Caco-2 (cell line): ENCODE measurements around the gene LHX3. TPM values are rescaled to one million over a fixed set of nuclear protein-coding genes. Genes with fewer than 3 reads are reported as not detected.

ENCODE experiments used
- BruUV-seq: library from RNA; stranded (reverse); fragments of 400-500 nt; replicated peaks from 2 replicates; lab custom pipeline; 2021; lab: Mats Ljungman, UMichigan
- CTCF ChIA-PET: fragments of 300-600 bp; sonication (Branson Sonifier 250); formaldehyde crosslinking; loops from one replicate; lab custom pipeline; 2022; ENCODE audit warnings: antibody characterized with exemption; lab: Charles Lee
- POLR2A ChIA-PET: fragments of 300-600 bp; sonication (Branson Sonifier 250); formaldehyde crosslinking; loops from one replicate; lab custom pipeline; 2022; ENCODE audit warnings: antibody characterized with exemption; lab: Charles Lee
- DNase-seq, 2 experiments: peaks; one replicate each; pipeline versions ENCODE4 v3.0.0 to v3.0.0-alpha.2; 2020 to 2022
- H3K27me3 ChIP-seq: replicated peaks from 2 replicates; pipeline ENCODE4 v1.6.0; 2011; ENCODE audit warnings: low read length; ENCODE audit not compliant: control insufficient read depth, insufficient read depth
- H3K36me3 ChIP-seq: 2 replicates; pipeline ENCODE4 v1.5.1; 2011; ENCODE audit warnings: low read length; ENCODE audit not compliant: control insufficient read depth, insufficient read depth
- H3K4me1 ChIP-seq: fragments of 250-450 bp; sonication (Bioruptor Pico); 2 replicates; pipeline ENCODE4 v1.5.1; 2020; ENCODE audit warnings: mild to moderate bottlenecking
- H3K4me3 ChIP-seq: 2 replicates; pipeline ENCODE4 v1.5.1; 2011; ENCODE audit warnings: low read depth, mild to moderate bottlenecking, control low read depth, low read length
- H3K9me3 ChIP-seq: fragments of 250-450 bp; sonication (Bioruptor Pico); 2 replicates; pipeline ENCODE4 v1.5.1; 2020; ENCODE audit warnings: mild to moderate bottlenecking, moderate library complexity
- H3K27ac Mint-ChIP-seq: one replicate; pipeline ENCODE4 v1.8.0; 2022; ENCODE audit warnings: mixed read lengths; ENCODE audit not compliant: unreplicated experiment
- H3K27me3 Mint-ChIP-seq: one replicate; pipeline ENCODE4 v1.8.0; 2022; ENCODE audit warnings: mixed read lengths; ENCODE audit not compliant: insufficient read depth, unreplicated experiment
- H3K36me3 Mint-ChIP-seq: one replicate; pipeline ENCODE4 v1.8.0; 2022; ENCODE audit warnings: mild to moderate bottlenecking, mixed read lengths; ENCODE audit not compliant: insufficient read depth, unreplicated experiment
- H3K4me1 Mint-ChIP-seq: one replicate; pipeline ENCODE4 v1.8.0; 2022; ENCODE audit warnings: low read depth, mixed read lengths; ENCODE audit not compliant: unreplicated experiment
- H3K4me3 Mint-ChIP-seq: one replicate; pipeline ENCODE4 v1.8.0; 2022; ENCODE audit warnings: mild to moderate bottlenecking, moderate library complexity, mixed read lengths; ENCODE audit not compliant: unreplicated experiment
- H3K9me3 Mint-ChIP-seq: one replicate; pipeline ENCODE4 v1.8.0; 2022; ENCODE audit warnings: mixed read lengths; ENCODE audit not compliant: unreplicated experiment
- intact Hi-C: fragments of 100-400 bp; cut with micrococcal nuclease; formaldehyde crosslinking; loops from one replicate; pipeline ENCODE4 v1.10.0; 2022; ENCODE audit not compliant: unreplicated experiment
- total RNA-seq: library from RNA; stranded (reverse); gene quantifications from 2 replicates; pipeline ENCODE4 v1.2.3, GENCODE V29; 2022
- TF ChIP-seq, protein P1 (sequence below), 2 experiments: fragments of 200-600 bp in 1 of 2; IDR thresholded peaks; 1 replicate in 1 of 2; 2 replicates in 1 of 2; pipeline versions ENCODE4 v1.5.1 to v1.8.0; 2011 to 2022; ENCODE audit warnings: antibody characterized with exemption in 1 of 2, control low read depth in 1 of 2, inconsistent platforms in 1 of 2, low read depth in 1 of 2, low read length in 1 of 2, mild to moderate bottlenecking in 1 of 2, moderate library complexity in 1 of 2; ENCODE audit not compliant: insufficient read depth in 1 of 2, severe bottlenecking in 1 of 2, unreplicated experiment in 1 of 2

The LHX3 gene
- total RNA-seq, 1 experiment from 2014 or later = 1.2 TPM

DNA sequence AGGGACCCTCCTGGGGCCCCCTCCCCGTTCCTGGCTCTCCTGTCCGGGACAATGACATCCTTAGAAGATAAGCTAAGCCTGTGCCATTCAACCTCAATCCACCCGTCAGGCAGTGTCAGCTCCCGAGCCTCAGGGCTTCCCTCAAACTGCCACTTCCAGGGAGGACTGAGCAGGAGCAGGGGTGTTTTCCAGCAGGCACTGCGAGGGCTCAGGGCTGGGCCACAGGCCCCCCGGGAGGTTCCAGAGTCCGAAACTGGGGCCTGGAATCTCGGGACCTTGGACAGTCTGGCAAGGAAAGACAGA is 26.2 kb downstream of the LHX3 start:
- DNase-seq = no peak
- peaks cover 7% of the 10 kb centered on the region for H3K4me1 Mint-ChIP-seq
- no peaks in the 10 kb centered on the region for H3K9me3 ChIP-seq
- ChIA-PET POLR2A (no interaction called here), CTCF (interaction anchor here (1.0 kb wide), 1 partner anchor 622 kb away, joined by 6 read pairs; no protein-coding TSS in a partner anchor)
- 0 out of 2 replicates have a peak, but pooled peaks cover 10% of the 10 kb centered on the region for H3K4me1 ChIP-seq
- intact Hi-C loops = loop anchor here (10.0 kb wide), 1 partner anchor 46 kb away; no protein-coding TSS in a partner anchor
- no peaks in the 10 kb centered on the region for H3K36me3 ChIP-seq
- TF ChIP-seq, protein P1, sequence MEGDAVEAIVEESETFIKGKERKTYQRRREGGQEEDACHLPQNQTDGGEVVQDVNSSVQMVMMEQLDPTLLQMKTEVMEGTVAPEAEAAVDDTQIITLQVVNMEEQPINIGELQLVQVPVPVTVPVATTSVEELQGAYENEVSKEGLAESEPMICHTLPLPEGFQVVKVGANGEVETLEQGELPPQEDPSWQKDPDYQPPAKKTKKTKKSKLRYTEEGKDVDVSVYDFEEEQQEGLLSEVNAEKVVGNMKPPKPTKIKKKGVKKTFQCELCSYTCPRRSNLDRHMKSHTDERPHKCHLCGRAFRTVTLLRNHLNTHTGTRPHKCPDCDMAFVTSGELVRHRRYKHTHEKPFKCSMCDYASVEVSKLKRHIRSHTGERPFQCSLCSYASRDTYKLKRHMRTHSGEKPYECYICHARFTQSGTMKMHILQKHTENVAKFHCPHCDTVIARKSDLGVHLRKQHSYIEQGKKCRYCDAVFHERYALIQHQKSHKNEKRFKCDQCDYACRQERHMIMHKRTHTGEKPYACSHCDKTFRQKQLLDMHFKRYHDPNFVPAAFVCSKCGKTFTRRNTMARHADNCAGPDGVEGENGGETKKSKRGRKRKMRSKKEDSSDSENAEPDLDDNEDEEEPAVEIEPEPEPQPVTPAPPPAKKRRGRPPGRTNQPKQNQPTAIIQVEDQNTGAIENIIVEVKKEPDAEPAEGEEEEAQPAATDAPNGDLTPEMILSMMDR (IDR thresholded peaks at IDR 0.05; ENCODE audit: insufficient read depth in 1 of 2, low read depth in 1 of 2, low read length in 1 of 2, severe bottlenecking in 1 of 2, unreplicated experiment in 1 of 2) = no peak
- H3K36me3 Mint-ChIP-seq = no peaks in the 10 kb centered on the region
- H3K9me3 Mint-ChIP-seq = no peaks in the 10 kb centered on the region
- H3K27me3 ChIP-seq = no peaks in the 10 kb centered on the region
- no peaks in the 10 kb centered on the region for H3K27me3 Mint-ChIP-seq
- no peak overlapping the region for H3K4me3 Mint-ChIP-seq
- no TSS peak for BruUV-seq
- peak overlapping the region; percentile 19 for H3K27ac Mint-ChIP-seq
- no peak overlapping the region for H3K4me3 ChIP-seq

DNA sequence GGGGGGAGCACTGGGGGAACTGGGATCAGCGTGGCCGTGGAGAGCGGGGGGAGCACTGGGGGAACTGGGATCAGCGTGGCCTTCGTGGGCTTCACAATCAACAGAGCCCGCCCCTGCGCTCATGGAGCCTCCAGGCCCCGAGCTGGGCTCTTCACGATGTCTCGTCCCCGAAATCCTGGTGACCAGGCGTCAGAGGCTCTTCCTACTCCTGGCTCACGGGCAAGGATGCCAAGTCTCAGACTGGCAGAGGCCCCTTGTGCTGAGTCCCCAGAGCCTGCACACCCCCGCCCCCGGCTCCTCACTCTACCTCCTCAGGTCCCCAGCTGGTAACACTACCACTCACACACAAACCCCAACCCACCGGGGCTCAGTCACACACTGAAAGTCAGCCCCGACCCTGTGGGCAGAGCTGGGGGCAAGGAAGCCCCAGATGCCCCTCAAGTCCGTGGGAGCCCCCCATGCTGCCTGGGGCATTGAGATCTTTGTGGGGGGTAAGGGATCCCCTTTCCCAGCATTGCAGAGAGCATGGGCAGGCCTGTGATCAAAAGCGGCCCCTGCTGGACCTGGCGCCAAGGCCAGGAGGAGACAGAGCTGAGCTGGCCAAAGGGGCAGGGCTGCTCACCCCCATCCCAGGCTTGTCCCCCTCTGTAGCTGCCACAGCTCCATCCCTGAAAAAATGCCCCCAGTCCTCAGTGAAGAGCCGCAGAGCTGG is 26.7 kb downstream of the LHX3 start:
- Mint-ChIP-seq H3K27me3 (no peaks in the 10 kb centered on the region), H3K27ac (peak overlapping the region; percentile 19), H3K36me3 (no peaks in the 10 kb centered on the region), H3K9me3 (no peaks in the 10 kb centered on the region), H3K4me3 (no peak overlapping the region), H3K4me1 (peaks cover 7% of the 10 kb centered on the region)
- no peak for DNase-seq
- ChIA-PET POLR2A (no interaction called here), CTCF (interaction anchor here (1.0 kb wide), 1 partner anchor 622 kb away, joined by 6 read pairs; no protein-coding TSS in a partner anchor)
- TF ChIP-seq, protein P1 (IDR thresholded peaks at IDR 0.05; ENCODE audit: insufficient read depth in 1 of 2, low read depth in 1 of 2, low read length in 1 of 2, severe bottlenecking in 1 of 2, unreplicated experiment in 1 of 2) = no peak
- Histone ChIP-seq H3K4me1 (peaks cover 10% of the 10 kb centered on the region; the same call in 1 of the 2 replicates), H3K36me3 (no peaks in the 10 kb centered on the region), H3K4me3 (no peak overlapping the region), H3K27me3 (no peaks in the 10 kb centered on the region), H3K9me3 (no peaks in the 10 kb centered on the region)
- BruUV-seq = no TSS peak
- intact Hi-C loops = loop anchor here (10.0 kb wide), 1 partner anchor 47 kb away; no protein-coding TSS in a partner anchor

DNA sequence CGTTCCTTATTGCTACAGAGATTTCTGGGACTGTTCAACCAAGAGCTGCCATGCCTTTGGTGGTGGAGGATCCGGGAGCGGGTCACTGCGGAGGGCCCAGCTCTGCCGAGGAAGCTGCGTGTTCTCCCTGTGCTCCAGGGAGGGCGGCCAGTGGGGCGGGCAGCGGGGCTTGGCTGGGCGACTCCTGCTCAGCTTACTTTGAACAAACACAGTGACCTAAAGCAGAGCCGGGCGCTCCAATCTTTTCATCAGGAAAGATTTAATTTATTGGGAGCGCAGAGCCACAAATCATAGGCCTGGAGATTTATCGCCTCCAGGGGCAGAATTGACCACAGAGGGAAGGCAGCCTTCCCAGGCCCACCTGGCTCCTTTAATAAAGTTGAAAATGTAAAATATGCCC is 27.7 kb downstream of the LHX3 start:
- no peaks in the 10 kb centered on the region for H3K27me3 Mint-ChIP-seq
- Histone ChIP-seq H3K4me1 (peaks cover 20% of the 10 kb centered on the region), H3K27me3 (no peaks in the 10 kb centered on the region), H3K36me3 (no peaks in the 10 kb centered on the region), H3K4me3 (no peak overlapping the region), H3K9me3 (no peaks in the 10 kb centered on the region)
- no peak overlapping the region for H3K4me3 Mint-ChIP-seq
- peaks cover 3% of the 10 kb centered on the region for H3K4me1 Mint-ChIP-seq
- BruUV-seq = no TSS peak
- H3K27ac Mint-ChIP-seq = no peak overlapping the region
- CTCF ChIA-PET = interaction anchor here (0.6 kb wide), 1 partner anchor 331 kb away, joined by 3 read pairs; no protein-coding TSS in a partner anchor
- no peaks in the 10 kb centered on the region for H3K36me3 Mint-ChIP-seq
- DNase-seq = no peak
- no peaks in the 10 kb centered on the region for H3K9me3 Mint-ChIP-seq
- intact Hi-C loops = loop anchor here (10.0 kb wide), 1 partner anchor 48 kb away; no protein-coding TSS in a partner anchor
- POLR2A ChIA-PET = no interaction called here
- TF ChIP-seq, protein P1 (IDR thresholded peaks at IDR 0.05; ENCODE audit: insufficient read depth in 1 of 2, low read depth in 1 of 2, low read length in 1 of 2, severe bottlenecking in 1 of 2, unreplicated experiment in 1 of 2) = no peak
